HG03520 (cell line): ENCODE results near the gene RET.
A peak's percentile ranks its signal among the peaks of the same experiment; 100 is the strongest.

Experiments used
- ATAC-seq: cut with Tn5 transposase; IDR thresholded peaks from one replicate; pipeline ENCODE4 v1.9.1; 2021; ENCODE audit warnings: mild to moderate bottlenecking, moderate library complexity; ENCODE audit not compliant: unreplicated experiment

The RET gene

GRCh38 chr10:43160921-43161255 is 84.0 kb downstream of the RET start:
- peak; percentile 60 for ATAC-seq

DNA sequence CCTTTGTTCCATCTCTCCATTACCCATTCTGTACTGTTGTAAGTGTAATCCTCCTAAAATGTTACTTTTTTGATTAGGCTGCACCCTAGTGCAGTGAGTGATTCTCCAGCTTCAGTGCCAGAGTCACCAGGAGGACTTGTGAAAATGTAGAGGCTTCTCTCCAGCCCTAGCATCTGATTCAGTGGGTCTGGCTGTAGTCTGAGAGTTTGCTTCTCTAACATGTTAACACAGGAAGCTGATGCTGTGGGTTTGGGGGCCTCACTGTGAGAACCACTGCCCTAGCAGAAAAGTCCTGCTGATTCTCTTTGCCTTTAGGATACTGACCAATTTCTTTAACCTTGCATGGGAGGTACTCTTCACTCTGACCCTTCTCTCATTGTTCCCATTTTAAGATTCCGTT is 85.7 kb downstream of the RET start:
- no peak for ATAC-seq

DNA sequence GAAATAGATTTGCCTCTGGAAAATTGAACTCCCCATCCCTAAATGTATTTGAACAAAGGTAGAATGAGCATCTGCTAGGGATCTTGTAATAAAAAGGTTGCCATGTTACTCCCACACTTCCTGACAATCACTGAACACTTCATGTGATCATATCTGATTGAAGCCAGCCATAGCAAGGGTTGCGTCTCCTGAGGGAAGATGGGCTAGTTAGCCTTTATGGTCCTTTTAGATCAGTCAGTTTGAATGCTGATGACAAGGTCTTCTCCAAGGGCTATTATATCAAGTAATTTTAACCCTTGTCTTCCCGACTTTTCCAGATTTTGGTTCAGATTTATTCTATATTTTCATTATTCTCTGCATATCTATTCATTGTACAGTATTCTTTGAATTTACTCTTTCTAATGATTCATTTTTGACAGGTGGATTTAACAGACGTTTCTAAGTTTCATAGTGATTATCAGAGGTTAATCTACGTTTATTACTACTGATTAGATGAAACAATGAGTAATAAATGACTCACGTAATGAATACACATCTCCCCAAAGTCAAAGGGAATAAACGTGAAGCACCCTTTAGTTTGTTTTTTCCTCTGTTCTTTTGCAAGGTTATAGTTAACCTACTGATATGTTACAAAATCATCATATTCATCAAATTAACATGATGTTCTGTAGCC is 89.5 kb downstream of the RET start:
- ATAC-seq = no peak

DNA sequence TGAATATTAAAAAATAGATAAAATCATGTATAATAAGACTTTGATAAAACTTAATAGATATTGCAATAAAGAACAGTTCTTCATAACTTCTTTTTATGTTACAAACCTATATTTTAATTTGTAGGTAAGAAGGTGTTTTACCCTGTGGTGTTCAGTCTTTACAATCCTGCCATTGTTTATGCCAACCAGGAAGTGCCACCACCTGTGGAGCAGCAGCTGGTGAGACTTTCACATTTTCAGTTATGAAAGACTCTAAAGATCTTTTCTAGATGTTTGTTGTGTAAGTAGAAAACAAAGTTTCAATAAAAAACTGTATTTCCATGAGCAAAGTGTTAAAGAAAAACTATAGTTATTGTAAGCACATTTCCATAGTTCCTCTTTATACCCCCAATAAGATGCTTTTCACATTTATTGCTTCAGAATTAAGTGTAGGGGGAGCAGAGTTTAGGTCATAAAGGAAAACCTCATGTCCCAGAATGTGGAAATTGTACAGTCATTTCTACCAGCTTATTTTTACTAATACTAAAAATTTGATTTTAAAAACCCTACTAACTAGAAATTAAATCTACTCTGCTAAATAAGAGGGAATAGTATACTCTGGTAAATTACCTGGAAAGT is 90.1 kb downstream of the RET start:
- no peak for ATAC-seq

DNA sequence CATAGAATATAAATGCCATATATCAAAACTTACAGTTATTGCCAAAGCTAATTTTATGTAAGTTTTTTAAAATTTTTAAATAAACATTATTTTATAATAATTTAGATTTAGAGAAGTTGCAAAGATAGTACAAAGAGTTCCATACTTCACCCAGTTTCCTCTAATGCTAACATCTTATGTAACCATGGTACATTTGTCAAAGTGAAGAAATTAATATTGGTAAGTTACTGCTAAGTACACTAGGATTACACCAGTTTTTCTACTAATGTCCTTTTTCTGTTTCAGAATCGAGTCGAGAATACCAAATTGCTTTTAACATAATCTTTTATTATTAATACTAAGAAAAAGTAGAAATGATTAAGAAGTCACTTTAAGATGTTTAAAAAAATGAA is 90.6 kb downstream of the RET start:
- no peak for ATAC-seq

GRCh38 chr10:43170491-43170890 is 93.6 kb downstream of the RET start:
- no peak for ATAC-seq

- no peak for ATAC-seq
These were observed 95.8 kb downstream of the RET start for GRCh38 chr10:43172645-43173044.

- no peak for ATAC-seq
These were observed 96.3 kb downstream of the RET start for GRCh38 chr10:43173120-43173519.

DNA sequence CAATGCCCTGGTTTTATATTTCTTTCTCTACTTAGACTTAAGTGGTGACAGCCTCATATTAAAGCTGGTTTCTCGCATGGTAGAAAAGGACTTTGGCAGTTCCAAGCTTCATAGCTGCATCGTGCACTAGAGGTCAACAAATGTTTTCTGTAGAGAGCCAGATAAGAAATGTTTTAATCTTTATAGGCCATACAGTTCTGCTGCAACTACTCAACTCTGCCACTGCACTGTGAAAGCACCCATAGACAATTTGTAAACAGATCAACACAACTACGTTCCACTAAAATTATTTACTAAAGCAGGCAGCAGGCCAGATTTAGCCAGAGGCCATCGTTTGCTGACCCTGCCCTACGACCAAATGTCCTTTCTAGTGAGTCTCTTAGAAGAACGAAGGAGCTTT is 98.1 kb downstream of the RET start:
- no peak for ATAC-seq

DNA sequence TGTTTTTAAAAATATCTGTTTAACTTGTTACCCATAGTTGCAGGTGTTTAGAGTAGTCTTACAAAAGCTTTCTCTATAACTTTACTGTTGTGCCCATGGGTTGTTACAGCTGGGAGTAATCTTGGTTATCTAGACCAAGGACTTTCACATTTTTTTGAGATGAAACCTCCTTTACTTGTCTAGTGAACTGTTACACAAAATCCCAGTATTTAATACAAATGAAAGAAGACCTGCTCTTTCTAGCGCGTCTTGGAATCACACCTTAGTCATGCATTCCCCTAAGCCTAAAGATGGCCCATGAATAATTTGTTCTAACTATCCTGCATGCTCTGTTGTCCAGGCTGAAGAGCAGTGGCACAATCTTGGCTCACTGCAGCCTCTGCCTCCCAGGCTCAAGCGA is 99.4 kb downstream of the RET start:
- ATAC-seq = no peak

DNA sequence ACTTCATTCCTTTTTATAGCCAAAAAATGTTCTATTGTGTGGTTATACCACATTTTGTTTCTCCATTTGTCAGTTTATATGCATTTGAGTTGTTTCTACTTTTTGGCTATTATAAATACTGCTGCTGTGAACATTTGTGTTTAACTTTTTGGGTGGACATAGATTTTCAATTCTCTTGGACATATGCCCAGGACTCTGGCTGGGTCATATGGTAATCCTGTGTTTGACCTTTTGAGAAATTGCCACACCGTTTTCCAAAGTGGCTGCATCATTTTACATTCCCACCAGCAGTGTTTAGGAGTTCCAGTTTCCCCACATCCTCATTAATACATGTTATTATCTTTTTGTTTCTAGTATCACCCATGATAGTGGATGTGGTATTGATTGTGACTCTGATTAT is 100.7 kb downstream of the RET start:
- ATAC-seq = no peak
